HepG2 (cell line): ENCODE data around the gene DOC2A. TPM values are rescaled to one million over a fixed set of nuclear protein-coding genes. Genes with fewer than 3 reads are reported as not detected.

Experiments
- CBX5 ChIP-seq: sonication (generic); formaldehyde crosslinking; IDR thresholded peaks from 2 replicates; pipeline ENCODE4 v1.4.0; 2020; ENCODE audit warnings: missing genetic modification reagents, borderline replicate concordance
- CCDC6 ChIP-seq: sonication (generic); formaldehyde crosslinking; IDR thresholded peaks from 2 replicates; pipeline ENCODE4 v1.8.1; 2022; ENCODE audit warnings: mild to moderate bottlenecking, missing genetic modification reagents, moderate library complexity
- CEBPG ChIP-seq: IDR thresholded peaks from 2 replicates; pipeline ENCODE4 v1.6.1; 2016
- CENPBD1 ChIP-seq: sonication (generic); formaldehyde crosslinking; IDR thresholded peaks from 2 replicates; pipeline ENCODE4 v1.8.0; 2022; ENCODE audit warnings: missing genetic modification reagents, low read depth, mild to moderate bottlenecking, borderline replicate concordance
- FOXA3 ChIP-seq: IDR thresholded peaks from 2 replicates; pipeline ENCODE4 v1.6.1; 2016; ENCODE audit warnings: missing genetic modification reagents, missing compliant biosample characterization
- GFI1 ChIP-seq: sonication (generic); formaldehyde crosslinking; IDR thresholded peaks from 2 replicates; pipeline ENCODE4 v1.5.0; 2020; ENCODE audit warnings: missing genetic modification reagents, mild to moderate bottlenecking, borderline replicate concordance
- HNRNPK ChIP-seq: fragments of 200-400 bp; formaldehyde crosslinking; IDR thresholded peaks from 2 replicates; pipeline ENCODE4 v1.6.1; 2018; ENCODE audit warnings: low read length, low read depth, moderate library complexity, mild to moderate bottlenecking; ENCODE audit not compliant: poor library complexity, severe bottlenecking
- ISX ChIP-seq: sonication (generic); formaldehyde crosslinking; conservative IDR thresholded peaks from 2 replicates; pipeline ENCODE4 v1.5.0; 2020; ENCODE audit warnings: missing genetic modification reagents
- KDM2A ChIP-seq: sonication (generic); formaldehyde crosslinking; IDR thresholded peaks from 2 replicates; pipeline ENCODE4 v1.4.0; 2020; ENCODE audit warnings: low read depth, missing genetic modification reagents, borderline replicate concordance
- LRRFIP1 ChIP-seq: sonication (generic); formaldehyde crosslinking; conservative IDR thresholded peaks from 2 replicates; pipeline ENCODE4 v1.4.0; 2020; ENCODE audit warnings: missing genetic modification reagents
- MATR3 ChIP-seq: sonication (generic); formaldehyde crosslinking; IDR thresholded peaks from 2 replicates; pipeline ENCODE4 v1.4.0; 2020; ENCODE audit warnings: missing genetic modification reagents
- MXI1 ChIP-seq: IDR thresholded peaks from 3 replicates; pipeline ENCODE4 v1.6.1; 2012; ENCODE audit warnings: low read depth, low read length, inconsistent platforms, borderline replicate concordance
- NFYC ChIP-seq: IDR thresholded peaks from 2 replicates; pipeline ENCODE4 v1.6.1; 2016; ENCODE audit warnings: missing genetic modification reagents, missing compliant biosample characterization
- PPARG ChIP-seq: conservative IDR thresholded peaks from 2 replicates; pipeline ENCODE4 v1.6.1; 2016; ENCODE audit warnings: missing biosample characterization, missing genetic modification reagents
- RCOR2 ChIP-seq: IDR thresholded peaks from 2 replicates; pipeline ENCODE4 v1.6.1; 2016; ENCODE audit warnings: missing biosample characterization, missing genetic modification reagents
- SRY ChIP-seq: sonication (generic); formaldehyde crosslinking; IDR thresholded peaks from 2 replicates; pipeline ENCODE4 v1.8.0; 2022; ENCODE audit warnings: mild to moderate bottlenecking, missing genetic modification reagents
- TBX3 ChIP-seq: fragments of 450-650 bp; IDR thresholded peaks from 2 replicates; pipeline ENCODE4 v1.6.1; 2017; ENCODE audit warnings: antibody characterized with exemption, mild to moderate bottlenecking, inconsistent platforms, borderline replicate concordance
- ZBTB1 ChIP-seq: sonication (generic); formaldehyde crosslinking; IDR thresholded peaks from 2 replicates; pipeline ENCODE4 v1.4.0; 2020; ENCODE audit warnings: missing genetic modification reagents, borderline replicate concordance
- ZFY ChIP-seq: sonication (generic); formaldehyde crosslinking; IDR thresholded peaks from 2 replicates; pipeline ENCODE4 v1.4.0; 2020; ENCODE audit warnings: missing genetic modification reagents
- ZFYVE20 ChIP-seq: sonication (generic); formaldehyde crosslinking; IDR thresholded peaks from 2 replicates; pipeline ENCODE4 v1.8.0; 2023; ENCODE audit warnings: low read depth, mild to moderate bottlenecking, moderate library complexity, missing genetic modification reagents, borderline replicate concordance
- ZNF207 ChIP-seq: fragments of 450-650 bp; IDR thresholded peaks from 2 replicates; pipeline ENCODE4 v1.6.1; 2016; ENCODE audit warnings: antibody characterized with exemption, borderline replicate concordance
- ZNF24 ChIP-seq: fragments of 450-650 bp; IDR thresholded peaks from 2 replicates; pipeline ENCODE4 v1.6.1; 2017; ENCODE audit warnings: antibody characterized with exemption, mild to moderate bottlenecking
- ZNF34 ChIP-seq: sonication (generic); formaldehyde crosslinking; IDR thresholded peaks from 2 replicates; pipeline ENCODE4 v1.4.0; 2020; ENCODE audit warnings: mild to moderate bottlenecking, missing genetic modification reagents, borderline replicate concordance
- ZNF432 ChIP-seq: sonication (generic); formaldehyde crosslinking; IDR thresholded peaks from 2 replicates; pipeline ENCODE4 v1.5.0; 2020; ENCODE audit warnings: missing genetic modification reagents, mild to moderate bottlenecking, borderline replicate concordance
- ZNF562 ChIP-seq: sonication (generic); formaldehyde crosslinking; IDR thresholded peaks from 2 replicates; pipeline ENCODE4 v1.8.0; 2022; ENCODE audit warnings: missing genetic modification reagents, borderline replicate concordance
- ZNF598 ChIP-seq: sonication (generic); formaldehyde crosslinking; IDR thresholded peaks from 2 replicates; pipeline ENCODE4 v1.5.1; 2020; ENCODE audit warnings: mild to moderate bottlenecking, missing genetic modification reagents, borderline replicate concordance
- ZNF629 ChIP-seq: sonication (generic); formaldehyde crosslinking; conservative IDR thresholded peaks from 2 replicates; pipeline ENCODE4 v1.5.0; 2020; ENCODE audit warnings: missing genetic modification reagents
- ZNF839 ChIP-seq: sonication (generic); formaldehyde crosslinking; IDR thresholded peaks from 2 replicates; pipeline ENCODE4 v1.4.0; 2020; ENCODE audit warnings: missing genetic modification reagents, mild to moderate bottlenecking, borderline replicate concordance
- ZSCAN21 ChIP-seq: sonication (generic); formaldehyde crosslinking; IDR thresholded peaks from 2 replicates; pipeline ENCODE4 v1.8.0; 2022; ENCODE audit warnings: mild to moderate bottlenecking, missing genetic modification reagents, moderate library complexity, borderline replicate concordance
- polyA plus RNA-seq, 8 experiments: library from polyadenylated mRNA; depleted of rRNA in 3 of 8; stranded (reverse) in 7 of 8; unstranded in 1 of 8; fragments of >200 nt; fragmentation: Illumina TruSeq in 4 of 8; extraction: Trizol in 4 of 8; gene quantifications; 2 replicates each; pipeline versions ENCODE4 v1.2.1 to v1.2.3, GENCODE V29; 2011 to 2016; ENCODE audit warnings: low read depth in 4 of 8, missing spikeins in 1 of 8, mixed read lengths in 1 of 8; ENCODE audit not compliant: insufficient read depth in 1 of 8
- total RNA-seq, 5 experiments: library from RNA; depleted of rRNA; stranded (reverse); fragments of >200 nt; fragmentation: Illumina TruSeq; extraction: Trizol; gene quantifications; 2 replicates each; pipeline ENCODE4 v1.2.3, GENCODE V29; 2016; ENCODE audit warnings: low read depth in 1 of 5

DOC2A gene
- total and polyA plus RNA-seq, 2 of the 13 experiments (the other 11 are each of a cell fraction or from before 2014, with no cell fraction given), result 0.15 to 0.55 TPM

GRCh38 chr16:30052671-30053372, 42.0 kb upstream of the DOC2A start (continued):
- TF ChIP-seq FOXA3 (CRISPR knock-in tag) (peak; percentile 69), ZFYVE20 (CRISPR knock-in tag) (peak; percentile 61; the same call in 1 of the 2 replicates), NFYC (peak; percentile 65), ZNF34 (CRISPR knock-in tag) (no peak; the same call in 1 of the 2 replicates), CENPBD1 (CRISPR knock-in tag) (no peak; the same call in 1 of the 2 replicates), GFI1 (CRISPR knock-in tag) (peak; percentile 68; the same call in 1 of the 2 replicates), ZNF562 (CRISPR knock-in tag) (peak; percentile 87; the same call in 1 of the 2 replicates), HNRNPK (peak; percentile 97), CEBPG (CRISPR knock-in tag) (peak; percentile 64; the same call in 1 of the 2 replicates), ZBTB1 (CRISPR knock-in tag) (0 out of 2 replicates have a peak, but pooled peaks have one; percentile 83), CBX5 (CRISPR knock-in tag) (peak; percentile 97), ZNF629 (0 out of 2 replicates have a peak, but pooled peaks have one; percentile 40), ZFY (peak; percentile 88), ZNF207 (no peak), RCOR2 (peak; percentile 81; the same call in 1 of the 2 replicates), ZNF24 (no peak; the same call in 1 of the 2 replicates), ZSCAN21 (peak; percentile 91), ISX (CRISPR knock-in tag) (peak; percentile 87; the same call in 1 of the 2 replicates), KDM2A (CRISPR knock-in tag) (peak; percentile 97), SRY (peak; percentile 86; the same call in 1 of the 2 replicates), MXI1 (peak; percentile 97), ZNF839 (CRISPR knock-in tag) (peak; percentile 87; the same call in 1 of the 2 replicates), ZNF432 (no peak), MATR3 (CRISPR knock-in tag) (no peak), LRRFIP1 (CRISPR knock-in tag) (no peak), ZNF598 (CRISPR knock-in tag) (peak; percentile 82; the same call in 1 of the 2 replicates), PPARG (CRISPR knock-in tag) (peak; percentile 73), CCDC6 (CRISPR knock-in tag) (peak; percentile 88; the same call in 1 of the 2 replicates), TBX3 (peak; percentile 78)
